Activated CD8-positive, alpha-beta memory T cell treated with anti-CD3 and anti-CD28 coated beads, Interleukin-2, amount 50 U/mL, for 1 hour (primary cell): ENCODE results near the gene ZNF394.

Experiments used
- DNase-seq: peaks from one replicate; pipeline ENCODE4 v3.0.0-alpha.2; 2020; ENCODE audit errors: extremely low read depth

Gene ZNF394

DNA sequence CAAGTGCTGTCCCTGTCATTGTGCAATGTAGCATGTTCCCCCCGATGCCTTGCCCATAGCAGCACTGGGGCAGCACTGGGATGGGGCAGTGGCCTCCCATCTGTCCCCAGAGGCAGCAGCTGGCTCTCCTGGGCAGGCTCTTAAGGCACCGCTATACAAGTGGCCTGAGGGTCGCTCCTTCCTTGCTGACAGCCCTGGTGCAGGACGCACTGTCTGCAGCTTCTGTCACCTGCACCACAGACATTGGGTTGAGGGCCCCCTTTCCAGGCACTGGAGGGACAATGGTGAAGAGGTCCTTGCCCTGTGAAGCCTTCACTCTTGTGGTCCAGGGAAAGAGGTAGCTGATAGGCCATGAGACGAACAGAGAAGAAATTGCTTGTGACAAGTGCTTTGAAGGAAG lies 50.8 kb downstream of the ZNF394 start:
- no peak for DNase-seq

DNA sequence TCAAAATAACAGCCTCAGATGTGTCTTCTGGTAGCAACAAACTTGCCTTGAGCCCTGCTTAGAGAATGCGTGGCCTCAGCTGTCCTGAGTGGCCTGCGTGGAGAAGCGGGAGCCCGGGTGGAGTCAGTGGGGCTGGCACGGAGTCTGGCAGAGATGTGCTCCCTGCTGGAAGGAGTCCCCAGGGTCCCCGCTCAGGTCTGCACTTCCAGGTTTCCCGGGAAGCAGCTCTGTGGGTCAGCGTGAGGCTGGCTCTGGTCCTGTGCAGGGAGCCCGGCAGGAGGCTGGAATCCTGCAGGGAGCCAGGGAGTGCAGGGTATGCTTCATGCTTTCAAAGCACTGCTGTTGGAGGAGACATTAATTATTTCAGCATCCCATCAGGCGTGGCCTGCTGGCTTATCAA lies 51.2 kb downstream of the ZNF394 start:
- DNase-seq, result no peak

DNA sequence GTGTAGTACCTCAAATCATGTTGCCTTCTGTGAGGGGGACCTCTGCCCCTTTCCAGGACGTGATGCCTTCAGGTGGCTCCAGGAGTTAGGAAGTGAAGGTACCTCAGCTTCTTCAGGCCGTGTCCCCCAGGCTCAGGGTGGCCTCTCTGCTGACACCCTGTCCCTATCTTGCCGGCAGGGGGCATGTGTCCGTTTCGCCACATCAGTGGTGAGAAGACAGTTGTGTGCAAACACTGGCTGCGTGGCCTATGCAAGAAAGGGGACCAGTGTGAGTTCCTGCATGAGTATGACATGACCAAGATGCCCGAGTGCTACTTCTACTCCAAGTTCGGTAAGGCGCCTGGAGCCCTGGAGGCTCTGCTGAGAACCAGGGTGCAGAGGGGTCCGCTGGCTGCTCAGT lies 52.1 kb downstream of the ZNF394 start:
- DNase-seq, result no peak

DNA sequence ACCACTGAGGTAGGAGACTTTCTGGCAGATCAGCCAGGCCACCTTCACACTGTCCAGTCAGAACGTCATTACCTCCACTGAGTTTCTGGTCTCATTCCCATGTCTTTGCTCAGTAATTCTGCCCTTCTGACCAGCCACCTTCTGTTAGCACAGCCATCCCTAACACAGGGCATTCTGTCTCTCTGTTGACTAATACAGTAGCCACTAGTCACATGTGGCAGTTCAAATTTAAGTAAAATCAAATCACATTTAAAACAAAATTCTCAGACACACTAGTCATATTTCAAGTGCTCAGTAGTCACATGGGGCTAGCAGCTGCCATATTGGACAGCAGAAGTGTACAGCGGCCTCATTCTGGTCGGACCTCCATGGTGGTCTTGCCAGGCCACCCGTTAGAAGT lies 54.0 kb downstream of the ZNF394 start:
- no peak for DNase-seq
